COLO668 (cell line): ENCODE data around the gene CRY2.
A peak's percentile ranks its signal among the peaks of the same experiment; 100 is the strongest.
"Not testable (repeated sequence)": the region's sequence is repeated elsewhere in the genome, so short reads cannot be mapped to it uniquely, and the experiment has no call there.

Experiments used
- DNase-seq: peaks from one replicate; lab custom pipeline; 2025; ENCODE audit not compliant: unreplicated experiment; lab: John Stamatoyannopoulos, UW

CRY2 gene

DNA sequence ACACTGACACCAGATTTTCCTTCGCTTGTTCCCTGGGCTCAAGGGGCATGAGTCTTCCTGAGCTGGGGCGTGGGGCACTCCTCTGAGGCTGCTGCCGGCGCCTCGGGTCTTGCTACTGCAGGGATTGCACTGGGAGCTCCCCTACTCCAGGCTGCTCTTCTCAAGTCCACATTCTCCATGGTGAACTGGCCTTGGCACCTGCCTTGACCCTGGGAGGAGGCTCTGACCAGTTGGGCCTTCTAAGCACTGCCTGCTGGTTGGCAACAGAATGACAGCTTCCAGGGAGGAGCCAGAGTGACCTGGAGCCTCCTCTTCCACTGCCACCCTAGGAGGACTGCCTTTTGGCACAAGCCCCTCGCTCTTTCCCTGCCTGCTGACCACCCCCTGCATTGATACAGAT is 50.3 kb downstream of the CRY2 start:
- DNase-seq: peak; percentile 28

DNA sequence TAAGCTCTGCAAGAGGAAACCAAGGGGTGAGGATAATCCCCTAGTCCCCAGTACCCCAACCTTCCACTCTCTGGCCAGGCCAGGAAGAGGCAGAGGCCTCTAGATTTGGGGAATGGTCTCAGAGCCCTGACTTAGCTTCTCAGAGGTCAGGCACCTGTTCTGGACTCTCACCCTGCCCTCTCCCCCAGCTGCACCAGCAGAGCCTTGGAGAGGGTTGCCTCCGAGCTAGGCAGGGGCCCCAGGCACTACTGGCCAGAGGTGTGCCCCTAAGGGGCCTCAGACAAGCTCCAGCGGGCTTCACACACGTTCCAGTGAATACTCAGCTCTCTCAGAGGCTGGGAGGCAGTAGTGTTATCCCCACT is 51.8 kb downstream of the CRY2 start:
- no peak for DNase-seq

- DNase-seq: peak; percentile 97
Measured at GRCh38 chr11:45899448-45900174, 52.3 kb downstream of the CRY2 start.

DNA sequence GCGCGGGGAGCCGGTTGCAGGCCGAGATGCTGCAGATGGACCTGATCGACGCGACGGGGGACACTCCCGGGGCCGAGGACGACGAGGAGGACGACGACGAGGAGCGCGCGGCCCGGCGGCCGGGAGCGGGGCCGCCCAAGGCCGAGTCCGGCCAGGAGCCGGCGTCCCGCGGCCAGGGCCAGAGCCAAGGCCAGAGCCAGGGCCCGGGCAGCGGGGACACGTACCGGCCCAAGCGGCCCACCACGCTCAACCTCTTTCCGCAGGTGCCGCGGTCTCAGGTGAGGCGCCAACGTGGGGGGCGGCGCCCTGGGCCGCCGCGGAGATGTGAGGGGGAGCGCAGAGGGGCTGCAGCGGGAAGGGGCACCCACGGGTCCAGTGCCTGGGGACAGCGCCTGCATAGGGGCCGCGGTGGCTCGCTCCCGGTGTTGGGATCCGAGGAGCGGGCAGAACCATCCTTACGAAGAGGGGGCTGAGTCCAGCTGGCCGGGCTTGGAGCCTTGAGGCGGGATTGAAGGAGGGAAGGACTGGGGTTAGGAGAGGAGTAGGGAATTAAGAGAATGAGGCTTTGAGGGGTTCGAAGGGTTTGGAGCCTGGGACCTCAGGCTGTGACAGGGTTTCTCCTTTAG is 53.0 kb downstream of the CRY2 start:
- not testable (repeated sequence) for DNase-seq

GRCh38 chr11:45900916-45901617 is 53.8 kb downstream of the CRY2 start:
- DNase-seq: no peak

GRCh38 chr11:45901626-45902025 is 54.4 kb downstream of the CRY2 start:
- DNase-seq: no peak

GRCh38 chr11:45902452-45903380 is 55.4 kb downstream of the CRY2 start:
- DNase-seq: no peak

DNA sequence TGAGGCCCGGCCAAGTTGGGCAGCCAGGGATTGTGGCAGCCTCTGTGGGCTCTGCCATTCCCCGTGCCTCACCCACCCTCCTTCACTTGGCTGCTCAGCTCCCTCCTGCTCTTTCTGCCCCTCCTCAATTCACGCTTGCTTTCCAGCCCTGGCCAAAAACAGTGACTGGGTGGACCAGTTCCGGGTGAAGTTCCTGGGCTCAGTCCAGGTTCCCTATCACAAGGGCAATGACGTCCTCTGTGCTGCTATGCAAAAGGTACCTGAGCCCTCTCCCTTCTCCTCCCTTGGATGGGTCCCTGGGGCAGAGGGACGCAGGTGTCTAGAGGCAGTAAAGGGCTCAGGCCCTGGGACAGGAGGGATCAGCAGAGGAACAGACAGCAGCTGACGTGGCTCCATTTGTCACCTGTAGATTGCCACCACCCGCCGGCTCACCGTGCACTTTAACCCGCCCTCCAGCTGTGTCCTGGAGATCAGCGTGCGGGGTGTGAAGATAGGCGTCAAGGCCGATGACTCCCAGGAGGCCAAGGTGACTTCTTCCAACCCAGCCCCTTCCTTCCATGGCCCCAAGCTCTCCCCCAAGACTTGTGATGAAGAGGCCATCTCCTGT is 57.1 kb downstream of the CRY2 start:
- DNase-seq: no peak

DNA sequence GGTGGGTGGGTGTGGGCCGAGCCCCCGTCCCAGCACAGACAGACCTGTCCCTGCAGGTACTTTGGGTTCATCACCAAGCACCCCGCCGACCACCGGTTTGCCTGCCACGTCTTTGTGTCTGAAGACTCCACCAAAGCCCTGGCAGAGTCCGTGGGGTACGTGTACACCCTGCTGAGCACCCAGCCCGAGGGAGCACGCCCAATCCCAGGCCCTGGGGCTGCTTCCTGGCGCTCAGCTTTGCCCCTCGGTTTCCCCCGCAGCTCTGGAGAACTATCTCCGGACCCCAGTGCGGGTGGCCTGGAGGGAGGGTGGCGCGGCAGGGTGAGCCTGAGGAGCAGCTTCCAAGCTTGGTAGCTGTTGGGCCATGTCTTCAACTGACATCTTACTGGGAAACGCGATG is 57.8 kb downstream of the CRY2 start:
- no peak for DNase-seq

- DNase-seq: not testable (repeated sequence)
Measured at GRCh38 chr11:45905576-45905975, 58.3 kb downstream of the CRY2 start.

- no peak for DNase-seq
Measured at GRCh38 chr11:45906096-45906682, 58.9 kb downstream of the CRY2 start.

DNA sequence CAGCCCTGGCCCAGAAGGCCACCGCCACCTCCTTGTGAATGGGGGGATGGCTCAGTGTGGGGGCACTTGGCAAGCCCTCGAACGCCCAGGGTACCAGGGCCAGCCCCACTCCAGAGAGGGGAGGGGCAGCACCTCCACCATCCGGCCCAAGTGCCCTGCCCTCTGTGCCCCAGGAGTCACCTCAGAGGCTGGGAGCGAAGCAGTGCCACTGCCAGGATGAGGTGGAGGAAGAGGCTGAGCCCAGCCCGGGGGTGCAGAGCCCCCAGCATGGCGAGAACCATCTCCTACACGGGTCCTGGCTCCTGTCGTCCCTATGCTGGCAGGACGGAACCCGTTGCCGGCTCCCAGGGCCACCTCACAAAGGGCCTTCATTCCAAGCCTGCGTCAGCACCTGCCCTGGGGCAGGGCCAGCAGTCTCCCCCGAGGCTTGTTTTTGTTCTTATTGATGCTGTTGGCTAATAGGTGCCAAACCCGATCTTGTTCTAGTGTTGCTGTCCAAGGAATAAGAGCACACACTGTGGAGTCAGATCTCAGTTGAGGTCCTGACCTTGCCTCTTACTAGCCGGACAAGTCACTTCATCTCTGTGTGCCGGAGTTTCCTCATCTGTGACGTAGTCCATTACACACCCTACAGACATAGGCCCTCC is 59.8 kb downstream of the CRY2 start, which contains the start of gene FREY1:
TSS of gene FREY1 (minus strand) at position 307 of the 647 bp plus-strand sequence. CDS start at position 281, 26 bp downstream.
- no peak for DNase-seq

DNA sequence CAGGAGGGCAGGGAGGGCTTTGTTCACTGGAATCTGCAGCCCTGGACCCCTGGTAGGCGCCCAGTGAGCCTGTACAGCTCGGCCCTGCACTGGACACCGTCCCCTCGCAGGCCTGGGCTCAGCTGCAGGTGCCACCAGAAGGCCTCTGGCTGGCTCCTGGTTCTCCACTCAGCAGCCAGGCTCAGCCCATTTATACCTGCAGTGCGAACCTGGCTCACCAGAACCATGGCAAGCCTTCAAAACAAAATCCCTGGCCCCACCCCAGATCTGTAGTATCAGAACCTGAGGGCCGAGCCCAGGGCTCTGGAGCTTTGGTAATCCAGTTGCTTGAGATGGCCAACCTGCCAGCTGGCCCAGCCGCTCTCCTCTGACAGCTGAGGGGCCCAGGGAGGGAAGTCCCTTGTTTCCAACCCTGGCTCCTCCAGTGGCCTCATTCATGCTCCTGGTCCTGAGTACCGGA is 60.7 kb downstream of the CRY2 start:
- DNase-seq: no peak

DNA sequence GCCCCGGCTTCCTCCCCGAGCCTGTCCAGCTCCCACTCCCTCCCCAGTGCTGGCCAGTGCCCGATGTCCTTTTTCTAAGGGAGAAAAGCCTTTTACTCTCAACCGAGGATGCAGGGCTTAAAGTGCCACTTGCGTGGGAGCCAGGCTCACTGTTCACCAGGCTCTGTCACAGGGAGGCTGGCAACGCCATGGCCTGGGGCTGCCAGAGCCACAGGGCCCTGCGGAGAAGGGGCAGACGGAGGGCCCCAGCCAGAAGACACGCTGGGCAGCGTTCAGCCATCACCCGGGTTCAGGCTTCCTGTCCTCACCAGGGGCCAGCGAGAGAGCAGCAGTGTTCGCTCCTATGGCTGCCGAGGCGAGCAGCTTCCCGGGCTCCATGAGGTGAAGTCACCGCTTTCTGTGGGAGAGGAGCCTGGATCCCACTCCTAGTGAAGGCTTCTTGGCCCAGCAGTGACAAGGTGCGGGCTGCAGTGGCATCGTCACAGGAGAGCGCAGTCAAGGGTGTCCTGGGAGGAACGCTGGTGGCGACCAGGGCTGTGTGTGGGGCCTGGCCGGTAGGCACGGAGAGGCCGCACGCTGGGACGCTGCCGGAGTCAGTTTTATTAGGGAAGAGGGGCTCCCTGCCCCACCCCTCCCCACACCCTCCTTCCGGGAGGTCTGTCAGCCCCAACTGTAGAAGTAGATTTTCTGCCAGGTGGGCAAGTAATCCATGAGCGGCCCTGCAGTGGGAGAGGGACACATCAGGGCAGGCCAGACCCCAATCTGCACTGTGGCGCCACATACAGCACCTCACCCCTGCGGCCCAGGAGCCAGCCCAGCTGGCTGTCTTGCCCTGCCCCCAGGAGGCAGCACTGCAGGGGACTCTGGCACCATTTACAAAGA is 62.6 kb downstream of the CRY2 start:
- no peak for DNase-seq

DNA sequence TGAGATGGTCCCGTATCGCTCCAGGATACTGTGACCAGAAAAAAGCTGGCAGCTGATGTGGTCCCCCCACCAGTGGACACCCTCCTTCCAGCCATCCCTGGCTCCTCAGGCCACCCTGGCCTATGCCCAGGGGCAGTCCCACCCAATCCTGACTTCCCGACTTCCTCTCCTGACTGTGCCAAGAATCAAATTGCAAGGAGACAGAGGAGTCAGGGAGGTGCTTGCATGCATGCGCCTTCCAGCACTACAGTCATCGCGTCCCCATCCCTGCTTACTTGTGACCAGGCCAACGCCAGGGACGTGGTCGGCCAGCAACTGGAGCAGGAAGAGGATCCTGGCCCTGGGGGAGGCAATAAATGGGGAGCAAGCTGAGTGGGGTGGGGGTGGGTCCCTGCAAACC is 63.3 kb downstream of the CRY2 start:
- no peak for DNase-seq

DNA sequence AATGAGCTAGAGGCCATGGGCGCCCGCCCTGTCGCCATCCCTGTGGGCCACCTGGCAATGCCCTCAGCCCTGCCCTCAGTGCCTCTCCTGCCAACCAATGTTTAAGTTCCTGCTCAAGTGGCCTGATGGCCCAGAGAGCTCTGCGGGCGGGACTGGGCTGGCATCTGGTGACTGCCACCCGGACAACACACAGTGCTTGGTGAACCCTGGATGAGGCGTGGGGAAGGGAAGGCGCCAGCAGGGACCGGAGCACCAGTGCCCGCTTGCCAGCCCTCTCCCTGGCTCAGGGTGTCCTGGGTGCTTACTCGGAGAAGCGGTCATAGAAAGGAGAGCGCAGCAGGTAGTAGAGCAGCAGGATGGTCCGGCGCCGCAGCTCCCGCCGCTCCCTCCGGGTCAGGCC is 66.2 kb downstream of the CRY2 start:
- no peak for DNase-seq

- no peak for DNase-seq
Measured at GRCh38 chr11:45913942-45914635, 66.8 kb downstream of the CRY2 start.

- no peak for DNase-seq
Measured at GRCh38 chr11:45915446-45915845, 68.2 kb downstream of the CRY2 start.
